Peyer's patch (tissue), 4 donors: ENCODE measurements around the gene PIEZO2.

Experiments used
- POLR2A ChIP-seq, 2 donors: fragments of 450-650 bp; IDR thresholded peaks; one replicate each; pipeline ENCODE4 v1.5.1; 2017; ENCODE audit warnings: antibody characterized with exemption in 2 of 2, mild to moderate bottlenecking in 2 of 2, moderate library complexity in 2 of 2
- TF ChIP-seq, protein P1 (sequence below), 6 experiments: fragments of 450-650 bp in 4 of 6; fragments of 200-600 bp in 2 of 6; sonication (generic) in 1 of 6; IDR thresholded peaks; one replicate each; pipeline ENCODE4 v1.5.1; 2017 to 2019; ENCODE audit warnings: antibody characterized with exemption in 6 of 6, mild to moderate bottlenecking in 3 of 6, moderate library complexity in 1 of 6

DNA sequence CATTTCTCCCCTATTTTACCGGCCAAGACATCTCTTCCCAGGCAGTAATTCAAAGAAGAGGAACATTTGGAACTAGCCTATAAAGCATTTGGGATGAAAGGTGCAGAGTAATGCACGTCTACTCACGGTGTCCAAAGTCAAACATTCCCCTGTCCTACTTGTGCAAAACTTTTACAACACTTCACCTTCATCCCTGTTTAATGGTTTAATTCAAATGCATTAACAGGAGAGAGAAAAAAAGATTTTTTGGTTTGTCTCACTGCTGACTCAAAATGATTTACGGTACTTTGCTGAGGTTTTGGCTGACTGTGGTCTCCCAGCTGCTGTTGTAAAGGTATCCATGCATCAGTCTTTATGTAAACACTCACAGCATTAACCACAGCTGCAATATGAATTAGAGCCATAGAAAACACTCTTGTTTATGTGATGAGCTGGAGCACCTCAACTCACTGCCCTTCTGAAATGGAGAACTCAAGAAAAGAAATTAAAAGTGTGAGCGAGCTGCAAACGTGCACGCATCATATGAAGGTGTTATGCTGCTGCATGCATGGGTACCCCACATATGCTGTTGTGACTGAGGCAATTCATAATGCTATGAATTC is 220.5 kb downstream of the PIEZO2 start:
- TF ChIP-seq, protein P1, sequence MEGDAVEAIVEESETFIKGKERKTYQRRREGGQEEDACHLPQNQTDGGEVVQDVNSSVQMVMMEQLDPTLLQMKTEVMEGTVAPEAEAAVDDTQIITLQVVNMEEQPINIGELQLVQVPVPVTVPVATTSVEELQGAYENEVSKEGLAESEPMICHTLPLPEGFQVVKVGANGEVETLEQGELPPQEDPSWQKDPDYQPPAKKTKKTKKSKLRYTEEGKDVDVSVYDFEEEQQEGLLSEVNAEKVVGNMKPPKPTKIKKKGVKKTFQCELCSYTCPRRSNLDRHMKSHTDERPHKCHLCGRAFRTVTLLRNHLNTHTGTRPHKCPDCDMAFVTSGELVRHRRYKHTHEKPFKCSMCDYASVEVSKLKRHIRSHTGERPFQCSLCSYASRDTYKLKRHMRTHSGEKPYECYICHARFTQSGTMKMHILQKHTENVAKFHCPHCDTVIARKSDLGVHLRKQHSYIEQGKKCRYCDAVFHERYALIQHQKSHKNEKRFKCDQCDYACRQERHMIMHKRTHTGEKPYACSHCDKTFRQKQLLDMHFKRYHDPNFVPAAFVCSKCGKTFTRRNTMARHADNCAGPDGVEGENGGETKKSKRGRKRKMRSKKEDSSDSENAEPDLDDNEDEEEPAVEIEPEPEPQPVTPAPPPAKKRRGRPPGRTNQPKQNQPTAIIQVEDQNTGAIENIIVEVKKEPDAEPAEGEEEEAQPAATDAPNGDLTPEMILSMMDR (IDR thresholded peaks at IDR 0.05): no peak
- no peak for TF ChIP-seq POLR2A (IDR thresholded peaks at IDR 0.05)
